Spleen (tissue), 11 donors: ENCODE results near the gene KLK7. TPM values are rescaled to one million over a fixed set of nuclear protein-coding genes. Genes with fewer than 3 reads are reported as not detected.
"Not testable (repeated sequence)": the region's sequence is repeated elsewhere in the genome, so short reads cannot be mapped to it uniquely, and the experiment has no call there.

Source experiments
- DNase-seq: peaks from one replicate; pipeline ENCODE4 v3.0.0-alpha.2; 2020
- H3K27ac ChIP-seq, 8 donors: fragments of 200-600 bp; sonication (generic) in 7 of 8; 1 replicate in 4 of 8; 2 replicates in 4 of 8; pipeline versions ENCODE4 v1.5.0 to v1.8.0; 2016 to 2021; ENCODE audit warnings: inconsistent platforms in 4 of 8, mild to moderate bottlenecking in 4 of 8, moderate library complexity in 1 of 8
- H3K27me3 ChIP-seq, 7 donors: fragments of 200-600 bp; sonication (generic) in 6 of 7; replicated peaks in 1 of 7; 1 replicate in 4 of 7; 2 replicates in 3 of 7; pipeline versions ENCODE4 v1.5.0 to v1.8.0; 2016 to 2021; ENCODE audit warnings: inconsistent platforms in 3 of 7, mild to moderate bottlenecking in 1 of 7
- H3K36me3 ChIP-seq, 6 donors: fragments of 200-600 bp; sonication (generic) in 5 of 6; 1 replicate in 4 of 6; 2 replicates in 2 of 6; pipeline versions ENCODE4 v1.5.0 to v1.8.0; 2016 to 2021; ENCODE audit warnings: inconsistent platforms in 2 of 6
- H3K4me1 ChIP-seq, 6 donors: fragments of 200-600 bp; sonication (generic) in 5 of 6; 1 replicate in 3 of 6; 2 replicates in 3 of 6; pipeline versions ENCODE4 v1.5.0 to v1.8.0; 2016 to 2021; ENCODE audit warnings: inconsistent platforms in 3 of 6
- H3K4me3 ChIP-seq, 8 donors: fragments of 200-600 bp; sonication (generic) in 7 of 8; 1 replicate in 4 of 8; 2 replicates in 4 of 8; pipeline versions ENCODE4 v1.5.0 to v1.8.0; 2016 to 2021; ENCODE audit warnings: inconsistent platforms in 4 of 8, mild to moderate bottlenecking in 4 of 8, moderate library complexity in 2 of 8
- H3K9me3 ChIP-seq, 8 donors: fragments of 200-600 bp; sonication (generic) in 7 of 8; 1 replicate in 4 of 8; 2 replicates in 4 of 8; pipeline versions ENCODE4 v1.5.0 to v1.8.0; 2016 to 2021; ENCODE audit warnings: inconsistent platforms in 4 of 8
- CTCF ChIP-seq, 11 experiments: fragments of 200-600 bp in 7 of 11; fragments of 450-650 bp in 4 of 11; sonication (generic) in 4 of 11; IDR thresholded peaks in 8 of 11; conservative IDR thresholded peaks in 3 of 11; 1 replicate in 7 of 11; 2 replicates in 4 of 11; pipeline versions ENCODE4 v1.4.0 to v1.8.0; 2016 to 2021; ENCODE audit warnings: antibody characterized with exemption in 11 of 11, inconsistent platforms in 4 of 11, mild to moderate bottlenecking in 1 of 11
- POLR2A ChIP-seq, 3 donors: fragments of 450-650 bp; IDR thresholded peaks; one replicate each; pipeline ENCODE4 v1.5.1; 2017; ENCODE audit warnings: antibody characterized with exemption in 3 of 3, mild to moderate bottlenecking in 1 of 3
- POLR2AphosphoS5 ChIP-seq, 3 donors: sonication (generic); formaldehyde crosslinking; IDR thresholded peaks; one replicate each; pipeline ENCODE4 v1.5.1; 2017; ENCODE audit warnings: antibody characterized with exemption in 3 of 3
- WGBS, 5 donors: extraction: QIAGEN DNeasy Blood & Tissue Kit in 3 of 5; methylation state at CpG; one replicate each; pipeline versions ENCODE4 v1.1.5 to v1.1.7; 2013 to 2018; 5-methylcytosine and 5-hydroxymethylcytosine counted together
- intact Hi-C: fragments of 100-400 bp; cut with DNase I; formaldehyde crosslinking; loops from one replicate; pipeline ENCODE4 v1.15.0; 2023; ENCODE audit warnings: low total_unique reads
- polyA plus RNA-seq, 3 donors: library from polyadenylated mRNA; stranded (reverse); fragments of 200-250 nt; gene quantifications; one replicate each; pipeline ENCODE4 v1.2.1, GENCODE V29; 2013
- total RNA-seq, 7 donors: library from RNA; depleted of rRNA in 3 of 7; stranded (reverse); fragments of >200 nt in 3 of 7; fragmentation: NEBNext Ultra II Directional in 4 of 7; extraction: Animal tissue kit (Norgen Biotek cat#: 25700) in 4 of 7; gene quantifications; one replicate each; pipeline versions ENCODE4 v1.1.0 to v1.2.1, GENCODE V29; 2016 to 2021
- donor health status: healthy with polysubstance abuse.
- donor health status: DM: no; HTN: no; CAD: no; lungs with moderate emphysema.
- donor health status: DM: no; HTN: no; CAD: no.
- donor health status: Bipolar disorder and iron deficiency.
- donor health status: healthy.
- donor health status: DM: no; HTN: no; CAD: no.
- donor health status: DM: yes; HTN: yes; CAD: no.

The KLK7 gene
- total and polyA plus RNA-seq, 10 donors = 0.03 to 1.6 (median 0.23) TPM; not detected in 5

DNA sequence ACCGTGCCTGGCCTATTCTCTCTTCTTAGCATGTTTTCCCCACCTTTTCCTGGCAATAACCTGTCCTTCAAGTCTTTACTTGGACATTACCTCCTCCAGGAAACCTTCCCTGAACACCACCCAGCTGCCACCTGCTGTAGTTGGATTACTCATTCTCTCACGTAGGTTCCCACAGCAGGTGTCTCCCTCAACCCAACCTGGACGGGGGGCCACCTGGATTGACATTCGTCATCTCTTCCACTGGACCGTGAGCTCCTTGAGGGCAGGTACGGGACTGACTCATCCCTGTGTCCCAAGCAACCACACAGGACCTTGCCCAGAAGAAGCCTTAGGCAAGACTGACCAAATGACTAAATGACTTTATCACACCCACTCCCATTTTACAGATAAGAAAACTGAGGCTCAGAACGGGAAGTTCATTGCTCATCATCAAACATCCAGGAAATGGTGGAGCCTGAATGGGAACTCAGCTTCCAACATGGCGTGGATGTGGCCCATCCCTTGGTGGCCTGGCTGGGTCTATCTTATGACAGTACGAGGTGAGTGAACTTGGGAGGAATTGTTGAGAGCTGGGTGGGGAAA, 10.8 kb downstream of the KLK7 start:
- intact Hi-C loops = no loop called here
- WGBS, 5 donors = 69 to 87% (median 80%) methylated on average over 9 of the region's 9 CpGs
- no peak overlapping the region for H3K4me3 ChIP-seq
- peaks cover 0 to 69% (median 0%) of the 10 kb centered on the region in 7 donors for H3K27me3 ChIP-seq
- no peaks in the 10 kb centered on the region for H3K36me3 ChIP-seq
- H3K27ac ChIP-seq = no peak overlapping the region
- TF ChIP-seq POLR2AphosphoS5 (IDR thresholded peaks at IDR 0.05) = no peak
- no peak for TF ChIP-seq CTCF (IDR thresholded peaks at IDR 0.05 in 8 of 11, conservative IDR thresholded peaks at IDR 0.05 in 3 of 11)
- no peak for TF ChIP-seq POLR2A (IDR thresholded peaks at IDR 0.05)
- DNase-seq = no peak
- peaks cover 0 to 3% (median 0%) of the 10 kb centered on the region in 6 donors for H3K4me1 ChIP-seq
- no peaks in the 10 kb centered on the region for H3K9me3 ChIP-seq

- H3K27ac ChIP-seq, H3K4me3 ChIP-seq, intact Hi-C loops, DNase-seq, H3K36me3 ChIP-seq, H3K4me1 ChIP-seq, H3K9me3 ChIP-seq: not testable (repeated sequence)
- peaks cover 0 to 81% (median 0%) of the 10 kb centered on the region in 7 donors for H3K27me3 ChIP-seq
- WGBS, 5 donors = 71 to 83% (median 74%) methylated on average over 3 of the region's 3 CpGs
Observed at GRCh38 chr19:50969810-50970209, 13.9 kb downstream of the KLK7 start.

DNA sequence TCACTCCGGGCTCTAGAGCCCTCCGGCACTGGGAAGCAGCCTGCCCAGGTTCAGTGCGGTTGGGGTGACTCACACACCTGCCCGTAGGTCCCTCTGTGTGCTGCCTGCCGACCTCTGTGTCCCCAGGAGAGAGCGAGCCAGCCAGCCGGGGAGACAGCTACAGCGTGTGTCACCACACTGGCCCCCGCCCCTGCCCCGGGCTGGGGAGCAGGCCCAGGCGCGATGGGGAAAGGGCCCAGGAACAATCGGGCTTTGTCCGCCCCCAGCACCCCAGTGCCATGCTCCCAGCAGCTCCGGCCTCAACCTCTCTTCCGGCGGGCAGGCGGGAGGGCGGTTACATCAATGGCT, 14.3 kb downstream of the KLK7 start, which contains the start of gene KLK6:
Gene KLK6 (minus strand): TSS at position 179 of the 348 bp plus-strand sequence. CDS start 1,487 bp downstream, outside the sequence.
- peak within 1 kb of the TSS in 2 of 8 donors; percentile 5 to 30 for H3K27ac ChIP-seq
- H3K27me3 ChIP-seq = peaks cover 0 to 85% (median 0%) of the 10 kb centered on the region in 7 donors
- TF ChIP-seq CTCF (IDR thresholded peaks at IDR 0.05 in 8 of 11, conservative IDR thresholded peaks at IDR 0.05 in 3 of 11) (no peak), POLR2AphosphoS5 (IDR thresholded peaks at IDR 0.05) (no peak), POLR2A (IDR thresholded peaks at IDR 0.05) (no peak)
- peak within 1 kb of the TSS in 1 of 8 donors; percentile 19 for H3K4me3 ChIP-seq
- DNase-seq = no peak
- no peaks in the 10 kb centered on the region for H3K36me3 ChIP-seq
- WGBS, 5 donors = 73 to 85% (median 77%) methylated on average over 16 to 19 of the region's 19 CpGs
- intact Hi-C loops = no loop called here
- peaks cover 0 to 3% (median 0%) of the 10 kb centered on the region in 6 donors for H3K4me1 ChIP-seq
- no peaks in the 10 kb centered on the region for H3K9me3 ChIP-seq

DNA sequence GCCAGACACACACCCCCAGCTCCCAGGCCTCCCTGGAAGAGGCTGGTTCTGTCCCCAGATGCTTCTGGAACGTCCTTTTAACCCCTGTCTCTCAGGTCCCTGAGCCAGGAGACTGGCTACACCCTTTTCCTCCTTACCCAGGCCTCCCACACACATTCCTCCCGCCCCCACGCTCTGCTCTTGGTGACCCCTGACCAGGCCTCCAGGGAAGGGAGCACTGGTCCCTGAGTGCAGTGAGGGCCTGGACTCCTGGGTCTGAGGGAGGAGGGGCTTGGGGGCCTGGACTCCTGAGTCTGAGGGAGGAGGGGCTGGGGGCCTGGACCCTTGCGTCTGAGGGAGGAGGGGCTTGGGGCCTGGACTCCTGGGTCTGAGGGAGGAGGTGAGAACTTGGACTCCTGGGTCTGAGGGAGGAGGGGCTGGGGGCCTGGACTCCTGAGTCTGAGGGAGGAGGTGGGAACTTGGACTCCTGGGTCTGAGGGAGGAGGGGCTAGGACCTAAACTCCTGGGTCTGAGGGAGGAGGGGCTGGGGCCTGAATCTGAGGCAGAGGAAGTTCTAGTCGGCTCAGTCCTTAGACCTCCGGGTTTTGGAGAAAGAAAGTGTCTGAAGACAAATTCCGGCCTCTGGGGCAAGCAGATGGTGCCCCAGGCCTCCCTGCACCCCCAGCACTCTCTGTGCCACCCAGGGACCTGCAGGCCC, 14.9 kb downstream of the KLK7 start:
- peak overlapping the region in 2 of 8 donors; percentile 5 to 30 for H3K27ac ChIP-seq
- intact Hi-C loops = no loop called here
- H3K36me3 ChIP-seq = no peaks in the 10 kb centered on the region
- no peaks in the 10 kb centered on the region for H3K9me3 ChIP-seq
- no peak overlapping the region for H3K4me3 ChIP-seq
- H3K27me3 ChIP-seq = peaks cover 0 to 84% (median 0%) of the 10 kb centered on the region in 7 donors
- WGBS, 5 donors = 42 to 47% (median 44%) methylated on average over 7 of the region's 7 CpGs
- DNase-seq = no peak
- peaks cover 0 to 3% (median 0%) of the 10 kb centered on the region in 6 donors for H3K4me1 ChIP-seq
- TF ChIP-seq POLR2A (IDR thresholded peaks at IDR 0.05) (no peak), POLR2AphosphoS5 (IDR thresholded peaks at IDR 0.05) (peak in 2 of 3 donors; percentile 28 to 48), CTCF (IDR thresholded peaks at IDR 0.05 in 8 of 11, conservative IDR thresholded peaks at IDR 0.05 in 3 of 11) (no peak)
